MM.1S (cell line): Measurements from ENCODE around the gene BANP.
"Not testable (repeated sequence)": the region's sequence is repeated elsewhere in the genome, so short reads cannot be mapped to it uniquely, and the experiment has no call there.

Experiments used
- DNase-seq: peaks from one replicate; pipeline ENCODE4 v3.0.0-alpha.2; 2015
- H2AFZ ChIP-seq: fragments of 300-600 bp; sonication (generic); 2 replicates; pipeline ENCODE4 v1.6.0; 2016; ENCODE audit warnings: antibody characterized with exemption, low read length
- H3F3A ChIP-seq: fragments of 300-600 bp; sonication (generic); 2 replicates; pipeline ENCODE4 v1.6.1; 2016; ENCODE audit warnings: mild to moderate bottlenecking, antibody characterized with exemption, low read length, moderate library complexity, mixed read lengths; ENCODE audit not compliant: insufficient read depth
- H3K27ac ChIP-seq: fragments of 300-600 bp; sonication (generic); 2 replicates; pipeline ENCODE4 v1.5.1; 2016; ENCODE audit warnings: mild to moderate bottlenecking, low read length
- H3K27me3 ChIP-seq: fragments of 300-600 bp; sonication (generic); replicated peaks from 2 replicates; pipeline ENCODE4 v1.6.0; 2016; ENCODE audit warnings: low read length; ENCODE audit not compliant: insufficient read depth
- H3K36me3 ChIP-seq: fragments of 300-600 bp; sonication (generic); replicated peaks from 2 replicates; pipeline ENCODE4 v1.6.1; 2016; ENCODE audit warnings: mild to moderate bottlenecking, low read length, mixed read lengths; ENCODE audit not compliant: insufficient read depth
- H3K4me1 ChIP-seq: fragments of 300-600 bp; sonication (generic); 2 replicates; pipeline ENCODE4 v1.6.1; 2016; ENCODE audit warnings: low read length, mixed read lengths
- H3K4me2 ChIP-seq: fragments of 300-600 bp; sonication (generic); 2 replicates; pipeline ENCODE4 v1.6.0; 2016; ENCODE audit warnings: low read depth, low read length
- H3K4me3 ChIP-seq: fragments of 300-600 bp; sonication (generic); 2 replicates; pipeline ENCODE4 v1.5.1; 2016; ENCODE audit warnings: low read length, mixed read lengths
- H3K79me2 ChIP-seq: fragments of 300-600 bp; sonication (generic); 2 replicates; pipeline ENCODE4 v1.6.1; 2016; ENCODE audit warnings: mixed run types, low read length, mixed read lengths
- H3K9ac ChIP-seq: fragments of 300-600 bp; sonication (generic); 2 replicates; pipeline ENCODE4 v1.6.1; 2016; ENCODE audit warnings: low read length, mixed read lengths
- H3K9me2 ChIP-seq: fragments of 300-600 bp; sonication (generic); replicated peaks from 2 replicates; pipeline ENCODE4 v1.6.1; 2016; ENCODE audit warnings: mild to moderate bottlenecking, low read length, mixed read lengths; ENCODE audit not compliant: insufficient read depth
- H3K9me3 ChIP-seq: fragments of 300-600 bp; sonication (generic); replicated peaks from 2 replicates; pipeline ENCODE4 v1.6.1; 2016; ENCODE audit warnings: mild to moderate bottlenecking, low read length, mixed read lengths; ENCODE audit not compliant: insufficient read depth
- H4K20me1 ChIP-seq: fragments of 300-600 bp; sonication (generic); 2 replicates; pipeline ENCODE4 v1.6.1; 2016; ENCODE audit warnings: mild to moderate bottlenecking, low read length, moderate library complexity, mixed read lengths; ENCODE audit not compliant: insufficient read depth

BANP gene

GRCh38 chr16:88089632-88090376, 138.6 kb downstream of the BANP start:
- not testable (repeated sequence) for H3K4me2 ChIP-seq, H4K20me1 ChIP-seq

GRCh38 chr16:88090377-88091175, 139.3 kb downstream of the BANP start:
- H3K36me3 ChIP-seq, H3K4me1 ChIP-seq, DNase-seq, H3K79me2 ChIP-seq, H3K27ac ChIP-seq, H4K20me1 ChIP-seq, H2AFZ ChIP-seq, H3F3A ChIP-seq, H3K9ac ChIP-seq, H3K9me3 ChIP-seq, H3K27me3 ChIP-seq, H3K4me3 ChIP-seq, H3K4me2 ChIP-seq, H3K9me2 ChIP-seq: not testable (repeated sequence)

More at GRCh38 chr16:88089632-88090376, 138.6 kb downstream of the BANP start:
- H3K27ac ChIP-seq, H3K36me3 ChIP-seq, DNase-seq, H3K4me3 ChIP-seq, H2AFZ ChIP-seq, H3K27me3 ChIP-seq, H3K9me2 ChIP-seq, H3K79me2 ChIP-seq, H3K4me1 ChIP-seq, H3F3A ChIP-seq, H3K9me3 ChIP-seq, H3K9ac ChIP-seq: not testable (repeated sequence)

GRCh38 chr16:88091221-88091971, 140.2 kb downstream of the BANP start:
- not testable (repeated sequence) for DNase-seq, H3K79me2 ChIP-seq, H3K9me2 ChIP-seq, H3F3A ChIP-seq, H3K9me3 ChIP-seq, H3K9ac ChIP-seq, H4K20me1 ChIP-seq, H3K36me3 ChIP-seq, H3K27me3 ChIP-seq, H2AFZ ChIP-seq, H3K4me1 ChIP-seq, H3K4me3 ChIP-seq, H3K4me2 ChIP-seq, H3K27ac ChIP-seq

- H3F3A ChIP-seq, H3K36me3 ChIP-seq, H3K27me3 ChIP-seq, H3K9me2 ChIP-seq, H3K79me2 ChIP-seq, H3K4me3 ChIP-seq, H2AFZ ChIP-seq, DNase-seq, H4K20me1 ChIP-seq, H3K27ac ChIP-seq, H3K4me2 ChIP-seq, H3K4me1 ChIP-seq, H3K9me3 ChIP-seq, H3K9ac ChIP-seq: not testable (repeated sequence)
Observed at GRCh38 chr16:88091972-88092302, 140.7 kb downstream of the BANP start.

- not testable (repeated sequence) for H3K9me2 ChIP-seq, H3K27ac ChIP-seq
Observed at GRCh38 chr16:88092791-88093555, 141.7 kb downstream of the BANP start.

GRCh38 chr16:88093556-88094252, 142.5 kb downstream of the BANP start:
- not testable (repeated sequence) for H3K36me3 ChIP-seq, H3K9me3 ChIP-seq, H3K4me3 ChIP-seq, DNase-seq, H3K27me3 ChIP-seq, H3F3A ChIP-seq, H3K4me1 ChIP-seq, H4K20me1 ChIP-seq, H3K9me2 ChIP-seq, H2AFZ ChIP-seq, H3K9ac ChIP-seq, H3K79me2 ChIP-seq, H3K27ac ChIP-seq, H3K4me2 ChIP-seq

More at GRCh38 chr16:88092791-88093555, 141.7 kb downstream of the BANP start:
- H3K27me3 ChIP-seq, H3K9ac ChIP-seq, DNase-seq, H3K4me1 ChIP-seq, H2AFZ ChIP-seq, H3K36me3 ChIP-seq, H4K20me1 ChIP-seq, H3K9me3 ChIP-seq, H3F3A ChIP-seq, H3K4me3 ChIP-seq, H3K79me2 ChIP-seq, H3K4me2 ChIP-seq: not testable (repeated sequence)

GRCh38 chr16:88094253-88094575, 143.0 kb downstream of the BANP start:
- not testable (repeated sequence) for H3K9ac ChIP-seq, H3K9me2 ChIP-seq, H3K4me3 ChIP-seq, H3K27me3 ChIP-seq, H3K27ac ChIP-seq, H3F3A ChIP-seq, H2AFZ ChIP-seq, H3K9me3 ChIP-seq, H3K4me1 ChIP-seq, H3K36me3 ChIP-seq, DNase-seq, H3K4me2 ChIP-seq, H3K79me2 ChIP-seq, H4K20me1 ChIP-seq
